ENCODE measurements around the gene MYOZ2.
A peak's percentile ranks its signal among the peaks of the same experiment; 100 is the strongest.

Gene MYOZ2

GRCh38 chr4:119197772-119198212, 62.2 kb downstream of the MYOZ2 start:
- DNase-seq (ENCODE audit: low read depth, low spot score): no peak

- no peak for DNase-seq (ENCODE audit: low read depth, low spot score)
Measured at GRCh38 chr4:119204916-119205315, 69.3 kb downstream of the MYOZ2 start.

GRCh38 chr4:119205690-119206089, 70.1 kb downstream of the MYOZ2 start:
- no peak for DNase-seq (ENCODE audit: low read depth, low spot score)

GRCh38 chr4:119206178-119206577, 70.5 kb downstream of the MYOZ2 start:
- no peak for DNase-seq (ENCODE audit: low read depth, low spot score)

GRCh38 chr4:119207051-119207450, 71.4 kb downstream of the MYOZ2 start:
- DNase-seq (ENCODE audit: low read depth, low spot score): no peak

- no peak for DNase-seq (ENCODE audit: low read depth, low spot score)
Measured at GRCh38 chr4:119209077-119209476, 73.4 kb downstream of the MYOZ2 start.

GRCh38 chr4:119209586-119209985, 74.0 kb downstream of the MYOZ2 start:
- DNase-seq (ENCODE audit: low read depth, low spot score): no peak

- no peak for DNase-seq (ENCODE audit: low read depth, low spot score)
Measured at GRCh38 chr4:119210775-119211174, 75.1 kb downstream of the MYOZ2 start.

- peak; percentile 60 for DNase-seq (ENCODE audit: low read depth, low spot score)
Measured at GRCh38 chr4:119211867-119212233, 76.2 kb downstream of the MYOZ2 start.

GRCh38 chr4:119212234-119212963, 76.8 kb downstream of the MYOZ2 start, which contains the start of gene USP53:
Gene USP53, plus strand, starts transcription at chr4:119212713. Its CDS starts 27,047 bp downstream, at chr4:119239760.
- peak; percentile 78 for DNase-seq (ENCODE audit: low read depth, low spot score)

- peak; percentile 82 for DNase-seq (ENCODE audit: low read depth, low spot score)
Measured at GRCh38 chr4:119212964-119213606, 77.5 kb downstream of the MYOZ2 start.

- no peak for DNase-seq (ENCODE audit: low read depth, low spot score)
Measured at GRCh38 chr4:119218093-119218492, 82.5 kb downstream of the MYOZ2 start.

- no peak for DNase-seq (ENCODE audit: low read depth, low spot score)
Measured at GRCh38 chr4:119221412-119221811, 85.8 kb downstream of the MYOZ2 start.

- DNase-seq (ENCODE audit: low read depth, low spot score): no peak
Measured at GRCh38 chr4:119227690-119228089, 92.1 kb downstream of the MYOZ2 start.

- no peak for DNase-seq (ENCODE audit: low read depth, low spot score)
Measured at GRCh38 chr4:119228406-119228805, 92.8 kb downstream of the MYOZ2 start.

- no peak for DNase-seq (ENCODE audit: low read depth, low spot score)
Measured at GRCh38 chr4:119229908-119230687, 94.5 kb downstream of the MYOZ2 start.

GRCh38 chr4:119231491-119231890, 95.9 kb downstream of the MYOZ2 start:
- DNase-seq (ENCODE audit: low read depth, low spot score): no peak

- DNase-seq (ENCODE audit: low read depth, low spot score): no peak
Measured at GRCh38 chr4:119232286-119232685, 96.7 kb downstream of the MYOZ2 start.

- no peak for DNase-seq (ENCODE audit: low read depth, low spot score)
Measured at GRCh38 chr4:119233191-119233590, 97.6 kb downstream of the MYOZ2 start.

GRCh38 chr4:119233750-119234149, 98.1 kb downstream of the MYOZ2 start:
- DNase-seq (ENCODE audit: low read depth, low spot score): no peak

- DNase-seq (ENCODE audit: low read depth, low spot score): no peak
Measured at GRCh38 chr4:119237201-119237600, 101.6 kb downstream of the MYOZ2 start.
